Colonic mucosa (tissue), 4 donors: ENCODE data around the gene GRAMD2B. TPM values are rescaled to one million over a fixed set of nuclear protein-coding genes. Genes with fewer than 3 reads are reported as not detected.
"Not testable (repeated sequence)": the region's sequence is repeated elsewhere in the genome, so short reads cannot be mapped to it uniquely, and the experiment has no call there.

ENCODE experiments used
- DNase-seq: peaks from one replicate; pipeline ENCODE4 v3.0.0-alpha.2; 2020
- H3K27ac ChIP-seq: fragments of 200-600 bp; one replicate; pipeline ENCODE4 v1.8.0; 2021
- H3K27me3 ChIP-seq: fragments of 200-600 bp; one replicate; pipeline ENCODE4 v1.8.0; 2021
- H3K36me3 ChIP-seq: fragments of 200-600 bp; one replicate; pipeline ENCODE4 v1.8.0; 2021
- H3K4me1 ChIP-seq: fragments of 200-600 bp; one replicate; pipeline ENCODE4 v1.8.0; 2021; ENCODE audit warnings: mild to moderate bottlenecking
- H3K4me3 ChIP-seq: fragments of 200-600 bp; one replicate; pipeline ENCODE4 v1.8.0; 2021
- H3K9ac ChIP-seq, 2 donors: one replicate each; pipeline ENCODE4 v1.7.0; 2013; ENCODE audit warnings: control low read depth in 2 of 2, low read depth in 2 of 2, low read length in 2 of 2
- H3K9me3 ChIP-seq: fragments of 200-600 bp; one replicate; pipeline ENCODE4 v1.8.0; 2021
- CTCF ChIP-seq: fragments of 200-600 bp; IDR thresholded peaks from one replicate; pipeline ENCODE4 v1.8.0; 2022; ENCODE audit warnings: antibody characterized with exemption, mild to moderate bottlenecking
- intact Hi-C: fragments of 100-400 bp; cut with DNase I; formaldehyde crosslinking; loops from one replicate; pipeline ENCODE4 v1.14.1; 2022
- total RNA-seq, 2 donors: library from RNA; stranded (reverse); fragmentation: NEBNext Ultra II Directional in 1 of 2; extraction: Animal tissue kit (Norgen Biotek cat#: 25700) in 1 of 2; gene quantifications; one replicate each; pipeline ENCODE4 v1.2.1, GENCODE V29; 2021
- donor health status: healthy.
- donor health status: DM: no; HTN: no; CAD: no.
- donor health status: DM: no; HTN: no; CAD: no.

The GRAMD2B gene
- total RNA-seq, 2 donors from 2014 or later: 30.9 to 60.4 TPM

GRCh38 chr5:126464016-126464415, 40.8 kb downstream of the GRAMD2B start:
- Histone ChIP-seq H3K9ac (peak overlapping the region in 1 of 2 donors; percentile 70), H3K4me1 (peaks cover 7% of the 10 kb centered on the region), H3K9me3 (no peaks in the 10 kb centered on the region), H3K27me3 (no peaks in the 10 kb centered on the region), H3K27ac (peak overlapping the region; percentile 28), H3K4me3 (no peak overlapping the region), H3K36me3 (no peaks in the 10 kb centered on the region)
- intact Hi-C loops: no loop called here
- no peak for TF ChIP-seq CTCF
- DNase-seq: no peak

- no peak for TF ChIP-seq CTCF
- Histone ChIP-seq H3K4me1 (peaks cover 7% of the 10 kb centered on the region), H3K27ac (no peak overlapping the region), H3K9ac (peak overlapping the region in 1 of 2 donors; percentile 70), H3K27me3 (no peaks in the 10 kb centered on the region), H3K4me3 (no peak overlapping the region), H3K9me3 (no peaks in the 10 kb centered on the region), H3K36me3 (no peaks in the 10 kb centered on the region)
- intact Hi-C loops: no loop called here
- peak; percentile 77 for DNase-seq
Measured at GRCh38 chr5:126464959-126465358, 41.8 kb downstream of the GRAMD2B start.

GRCh38 chr5:126468091-126468490, 44.9 kb downstream of the GRAMD2B start:
- H3K4me1 ChIP-seq: no peaks in the 10 kb centered on the region
- no peaks in the 10 kb centered on the region for H3K27me3 ChIP-seq
- no peak overlapping the region for H3K4me3 ChIP-seq
- TF ChIP-seq CTCF: no peak
- no peak for DNase-seq
- H3K9me3 ChIP-seq: no peaks in the 10 kb centered on the region
- H3K36me3 ChIP-seq: no peaks in the 10 kb centered on the region
- H3K27ac ChIP-seq: no peak overlapping the region
- H3K9ac ChIP-seq: no peak overlapping the region
- intact Hi-C loops: no loop called here

- Histone ChIP-seq H3K4me1 (no peaks in the 10 kb centered on the region), H3K9ac (no peak overlapping the region), H3K36me3 (no peaks in the 10 kb centered on the region), H3K27ac (no peak overlapping the region), H3K27me3 (no peaks in the 10 kb centered on the region), H3K4me3 (no peak overlapping the region), H3K9me3 (no peaks in the 10 kb centered on the region)
- no peak for DNase-seq
- intact Hi-C loops: no loop called here
- no peak for TF ChIP-seq CTCF
Measured at GRCh38 chr5:126469536-126470316, 46.5 kb downstream of the GRAMD2B start.

GRCh38 chr5:126470529-126470928, 47.3 kb downstream of the GRAMD2B start:
- DNase-seq, H3K9me3 ChIP-seq, H3K4me3 ChIP-seq, H3K4me1 ChIP-seq, H3K9ac ChIP-seq, H3K36me3 ChIP-seq, H3K27me3 ChIP-seq, intact Hi-C loops, H3K27ac ChIP-seq: not testable (repeated sequence)

- no peak for DNase-seq
- H3K4me1 ChIP-seq: no peaks in the 10 kb centered on the region
- no peak overlapping the region for H3K4me3 ChIP-seq
- no peaks in the 10 kb centered on the region for H3K36me3 ChIP-seq
- TF ChIP-seq CTCF: no peak
- no peak overlapping the region for H3K27ac ChIP-seq
- H3K9ac ChIP-seq: no peak overlapping the region
- no peaks in the 10 kb centered on the region for H3K27me3 ChIP-seq
- no peaks in the 10 kb centered on the region for H3K9me3 ChIP-seq
- intact Hi-C loops: no loop called here
Measured at GRCh38 chr5:126471247-126471646, 48.0 kb downstream of the GRAMD2B start.
